NCI-H2196 (cell line): ENCODE data around the gene STIP1.

Experiments
- DNase-seq: peaks from one replicate; lab custom pipeline; 2025; ENCODE audit not compliant: unreplicated experiment; lab: John Stamatoyannopoulos, UW

Gene STIP1

DNA sequence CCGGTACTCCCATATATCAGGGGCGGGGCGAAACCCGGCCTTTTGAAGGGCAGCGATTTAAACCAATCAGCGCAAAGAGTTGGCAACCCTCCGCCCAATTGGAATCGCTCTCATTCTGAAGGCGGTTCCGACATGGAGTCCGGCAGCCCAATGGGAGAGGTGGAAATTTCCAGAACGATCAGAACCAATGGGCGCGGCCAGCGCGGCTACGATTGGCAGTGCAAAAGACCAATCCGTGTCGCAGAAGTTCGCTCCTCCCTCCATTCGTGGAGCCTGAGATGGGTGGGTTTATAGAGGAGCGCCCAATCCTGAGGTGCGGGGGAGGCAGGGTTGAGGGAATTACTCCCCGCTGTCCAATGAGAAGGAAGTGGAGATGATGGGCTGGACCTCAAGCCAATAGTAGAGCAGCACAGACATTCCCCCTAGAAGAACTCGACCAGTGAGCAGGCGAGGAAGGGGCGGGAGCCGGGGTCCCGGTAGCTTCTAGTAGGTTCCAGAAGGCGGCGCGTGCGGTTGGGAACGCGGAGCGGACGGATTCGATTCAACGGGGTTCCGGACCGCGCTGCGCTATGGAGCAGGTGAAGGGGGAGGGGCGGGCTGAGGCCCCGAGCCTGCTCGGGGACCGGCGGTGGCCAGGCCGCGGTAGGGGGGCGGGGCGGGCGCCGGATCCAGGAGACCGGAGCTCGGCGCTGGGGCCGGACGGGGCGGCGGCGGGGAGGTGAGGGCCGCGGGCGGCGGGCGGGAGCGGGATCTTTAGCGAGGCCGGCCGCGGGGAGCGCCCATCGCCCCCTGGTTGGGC, at the start of gene STIP1:
STIP1 (plus strand) TSS at position 479 of the 799 bp plus-strand sequence; CDS start at position 570, 91 bp downstream.
- DNase-seq, result peak; percentile 92

DNA sequence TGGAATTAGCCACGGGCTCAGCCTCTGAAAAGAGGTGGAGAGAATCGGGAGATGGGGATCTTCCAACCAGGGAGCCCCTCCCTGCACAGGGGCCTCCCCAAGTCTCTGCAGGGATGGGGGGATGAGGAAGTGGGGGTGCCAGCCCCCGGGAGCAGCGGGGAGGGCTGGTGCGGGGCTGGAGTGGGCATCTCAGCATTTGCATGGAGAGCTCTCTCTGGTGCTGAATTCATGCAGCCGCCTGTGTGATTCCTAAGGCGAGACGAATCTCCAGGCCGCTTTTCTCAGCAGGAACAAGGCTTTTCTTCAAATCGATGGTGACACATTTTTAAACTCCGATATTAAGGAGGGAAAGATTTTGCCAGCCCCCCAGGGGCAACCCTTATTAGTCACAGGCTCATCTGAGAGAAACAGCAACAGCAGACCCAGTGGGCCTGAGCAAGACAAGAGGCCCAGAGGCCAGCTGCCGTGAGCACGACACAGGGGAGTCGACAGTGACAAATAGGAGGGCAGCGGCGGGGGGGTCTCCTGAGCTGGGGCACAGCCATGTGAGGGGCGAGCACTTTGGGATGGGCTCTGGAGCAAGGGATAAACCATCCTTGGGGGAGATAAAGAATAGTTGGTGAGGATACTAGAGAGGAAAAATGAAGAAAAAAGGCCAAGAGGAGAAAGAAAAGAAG, 49.1 kb upstream of the STIP1 start:
- DNase-seq, result no peak

DNA sequence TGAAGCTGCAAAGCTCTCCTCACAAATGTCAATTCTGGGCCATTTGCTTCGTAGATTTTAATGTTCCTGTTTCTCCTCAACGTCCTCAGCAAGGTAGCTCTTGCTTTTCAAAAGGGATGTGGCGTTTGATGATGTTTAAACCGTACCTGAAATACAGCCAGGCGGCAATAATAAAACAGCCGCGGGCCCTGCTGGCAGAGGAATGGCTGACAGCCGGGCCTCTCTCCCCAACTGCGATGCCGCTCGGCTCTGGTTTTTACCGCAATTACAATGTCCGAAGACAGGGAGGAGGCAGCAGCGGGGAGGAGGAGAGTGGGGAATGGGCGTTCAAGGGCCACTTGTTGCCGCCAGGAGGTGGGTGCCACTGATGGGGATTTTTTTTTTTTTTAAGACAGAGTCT, 47.6 kb upstream of the STIP1 start:
- no peak for DNase-seq

DNA sequence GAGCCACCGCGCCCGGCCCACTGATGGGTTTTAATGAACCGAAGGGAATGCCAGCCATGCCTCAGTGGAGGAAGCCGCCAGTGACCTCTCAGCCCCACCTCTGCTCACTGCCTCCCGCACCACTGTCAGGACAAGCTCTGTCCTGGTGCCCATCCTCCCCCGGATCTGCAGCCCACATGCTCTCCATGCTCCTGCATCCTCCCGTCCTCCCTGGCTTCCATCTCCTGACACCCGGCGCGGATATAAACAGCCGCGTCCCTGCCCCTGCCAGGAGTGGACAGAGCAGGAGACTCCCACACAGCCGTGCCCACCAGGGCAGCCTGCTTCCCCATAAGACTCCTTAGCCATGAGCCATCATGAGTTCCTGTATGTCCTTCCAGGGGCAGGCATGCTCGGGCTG, 46.9 kb upstream of the STIP1 start:
- DNase-seq, result no peak

DNA sequence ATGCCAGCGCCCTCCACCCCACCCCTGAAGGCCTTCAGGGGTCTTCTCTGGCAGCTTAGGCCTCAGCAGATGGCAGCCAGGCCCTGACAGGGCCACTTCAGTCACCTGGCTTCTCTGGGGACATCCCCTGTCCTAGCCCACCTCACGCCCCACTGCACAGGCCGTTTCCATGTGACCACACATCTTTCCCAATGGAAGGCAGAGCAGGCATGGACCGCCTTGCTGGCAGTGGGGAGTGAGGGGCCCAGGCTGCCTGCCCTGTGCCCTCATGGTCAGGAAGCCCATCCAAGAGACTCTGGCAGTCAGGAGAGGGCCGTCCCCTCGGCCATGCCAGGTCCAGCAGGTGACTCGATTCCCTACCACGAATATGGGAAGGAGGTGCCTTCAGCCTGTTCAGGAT, 45.9 kb upstream of the STIP1 start:
- no peak for DNase-seq

DNA sequence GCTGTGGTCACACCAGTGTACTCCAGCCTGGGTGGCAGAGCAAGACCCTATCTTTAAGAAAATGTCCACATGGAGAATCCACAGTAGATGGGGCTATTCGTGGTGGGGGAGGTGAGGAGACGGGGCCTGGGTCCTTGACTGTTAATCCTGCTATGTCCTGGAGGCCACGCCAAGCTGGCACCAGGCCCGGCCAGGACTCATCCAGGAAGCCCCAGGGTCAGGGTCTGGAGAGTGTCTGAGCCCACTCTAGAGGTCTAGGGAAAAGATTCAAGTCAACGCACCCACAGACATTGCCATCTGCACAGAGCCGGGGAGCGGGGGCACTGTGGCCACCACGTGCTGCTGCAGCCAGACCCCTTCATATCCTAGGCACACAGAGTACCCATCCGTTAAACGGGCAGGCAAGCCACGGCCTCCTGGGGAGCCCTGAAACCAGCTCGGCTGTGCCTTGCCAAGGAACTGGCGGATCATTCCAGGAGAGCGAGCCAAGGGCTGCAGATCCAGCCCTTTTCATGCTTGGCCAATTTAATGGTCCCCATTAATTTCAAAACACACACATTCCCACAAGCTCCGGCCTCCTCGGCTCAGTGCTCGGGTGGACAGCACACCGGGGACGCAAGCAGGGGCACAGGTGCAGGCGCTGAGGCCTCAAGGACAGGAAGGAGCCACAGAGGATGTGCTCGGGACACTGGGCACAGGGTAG, 44.7 kb upstream of the STIP1 start:
- no peak for DNase-seq

DNA sequence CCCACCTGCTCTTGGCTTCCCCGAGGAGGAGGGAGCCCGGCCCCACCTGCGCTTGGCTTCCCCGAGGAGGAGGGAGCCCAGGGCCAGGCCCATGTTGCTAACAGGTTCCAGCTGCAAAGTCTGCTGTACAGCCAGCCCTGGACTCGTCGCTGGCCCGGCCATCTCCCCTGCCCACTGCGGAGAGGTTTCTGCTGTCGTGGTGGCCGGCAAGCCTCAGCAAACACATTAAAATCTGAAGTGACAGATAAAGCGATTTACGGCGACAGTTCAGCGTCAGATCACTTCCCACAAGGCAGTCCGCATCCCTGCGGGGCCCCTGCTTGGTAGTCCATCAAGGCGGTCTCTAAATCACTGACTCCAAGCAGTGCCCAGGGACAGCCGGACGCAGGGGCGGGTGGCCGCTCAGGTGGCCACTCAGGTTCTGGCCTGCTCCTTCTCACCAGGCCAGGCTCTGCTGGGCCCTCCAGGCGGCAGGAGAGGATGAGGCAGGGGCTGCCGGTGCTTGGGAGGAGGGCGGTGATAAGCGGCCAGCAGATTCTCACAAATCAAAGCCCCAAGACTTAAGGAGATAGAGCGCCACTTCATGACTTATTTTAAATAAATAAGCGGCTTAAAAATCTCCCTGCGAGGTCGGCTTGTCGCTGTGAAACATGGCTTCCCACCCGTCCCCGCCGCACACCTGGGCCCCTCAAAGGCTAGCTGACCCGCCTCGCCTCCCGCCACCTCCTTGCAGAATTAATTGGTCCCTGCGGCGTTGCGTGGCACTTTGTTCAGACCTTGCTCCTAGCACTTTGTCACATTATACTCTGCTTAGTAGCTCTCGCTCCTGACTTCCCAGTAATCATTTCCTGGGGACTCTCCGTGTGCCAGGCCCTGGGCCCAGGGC, 41.1 kb upstream of the STIP1 start:
- DNase-seq, result no peak

DNA sequence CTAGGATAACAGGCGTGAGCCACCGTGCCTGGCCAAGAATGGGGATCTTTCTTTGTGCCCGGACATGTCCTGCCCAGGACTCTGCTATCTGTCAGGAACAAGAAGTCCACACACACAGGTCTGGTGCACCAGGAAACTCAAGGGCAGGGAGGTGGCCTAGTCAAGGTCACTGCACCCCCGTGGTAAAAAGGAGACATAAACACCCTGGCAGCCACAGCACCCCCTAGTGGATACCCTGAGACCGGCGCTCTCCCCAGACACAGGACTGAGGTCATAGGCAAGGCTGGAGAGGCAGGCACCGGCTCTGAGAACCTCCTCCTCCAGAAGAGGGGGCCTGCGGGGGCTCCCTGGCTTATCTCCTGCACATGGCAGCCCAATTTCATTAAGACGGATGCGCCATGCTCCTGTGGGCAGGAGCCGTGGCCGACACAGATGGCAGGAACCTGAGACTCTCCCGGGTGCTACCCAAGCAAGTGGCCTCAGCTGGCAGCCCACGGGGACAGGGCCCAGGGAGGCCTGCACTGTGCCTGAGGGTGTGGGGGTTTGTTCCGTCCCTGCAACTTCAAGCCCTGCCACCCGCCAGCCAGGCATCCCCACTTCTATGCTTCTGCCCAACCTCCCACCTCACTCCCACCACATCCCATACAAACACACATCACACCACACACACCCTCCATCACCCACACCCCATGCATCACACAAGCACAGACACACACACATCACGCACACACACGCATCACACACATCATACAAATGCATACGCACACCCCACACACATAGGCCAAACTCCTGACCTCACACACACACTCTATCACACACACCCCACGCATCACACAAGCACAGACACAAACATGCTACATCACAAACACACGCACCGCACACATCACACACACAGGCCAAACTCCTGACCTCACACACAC, 39.7 kb upstream of the STIP1 start:
- peak; percentile 17 for DNase-seq

DNA sequence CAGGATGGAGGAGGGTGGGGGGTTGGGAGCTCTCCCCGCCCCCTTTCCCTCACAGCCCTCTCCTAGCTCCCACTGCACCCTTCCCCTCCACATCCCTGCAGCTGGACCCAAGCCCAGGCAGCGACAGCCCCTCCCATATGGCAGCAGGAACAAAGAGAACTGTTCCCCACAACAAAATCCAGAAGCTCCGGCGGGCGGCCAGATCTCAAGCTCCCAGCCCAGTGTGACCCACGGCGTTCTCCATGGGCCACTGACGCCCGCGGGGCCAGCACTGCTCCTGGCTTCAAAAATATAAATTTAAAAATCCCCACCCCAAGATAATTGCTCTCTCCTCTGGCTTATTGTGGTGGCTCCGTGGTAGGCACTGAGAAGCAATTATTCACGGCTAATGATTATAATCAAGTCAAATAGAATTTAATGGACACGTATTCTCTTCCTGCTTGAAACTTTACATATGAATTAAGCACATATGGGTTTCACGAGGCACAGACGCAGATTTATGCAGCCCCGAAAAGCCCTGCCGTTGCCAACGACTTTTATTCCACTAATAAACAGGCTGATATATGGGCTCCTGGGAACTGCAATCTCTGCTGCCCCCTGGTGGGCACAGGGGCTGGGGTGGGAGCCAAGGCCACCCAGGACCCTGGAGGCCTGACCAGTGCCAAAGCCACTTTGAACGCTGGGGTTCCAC, 37.6 kb upstream of the STIP1 start:
- peak; percentile 43 for DNase-seq

DNA sequence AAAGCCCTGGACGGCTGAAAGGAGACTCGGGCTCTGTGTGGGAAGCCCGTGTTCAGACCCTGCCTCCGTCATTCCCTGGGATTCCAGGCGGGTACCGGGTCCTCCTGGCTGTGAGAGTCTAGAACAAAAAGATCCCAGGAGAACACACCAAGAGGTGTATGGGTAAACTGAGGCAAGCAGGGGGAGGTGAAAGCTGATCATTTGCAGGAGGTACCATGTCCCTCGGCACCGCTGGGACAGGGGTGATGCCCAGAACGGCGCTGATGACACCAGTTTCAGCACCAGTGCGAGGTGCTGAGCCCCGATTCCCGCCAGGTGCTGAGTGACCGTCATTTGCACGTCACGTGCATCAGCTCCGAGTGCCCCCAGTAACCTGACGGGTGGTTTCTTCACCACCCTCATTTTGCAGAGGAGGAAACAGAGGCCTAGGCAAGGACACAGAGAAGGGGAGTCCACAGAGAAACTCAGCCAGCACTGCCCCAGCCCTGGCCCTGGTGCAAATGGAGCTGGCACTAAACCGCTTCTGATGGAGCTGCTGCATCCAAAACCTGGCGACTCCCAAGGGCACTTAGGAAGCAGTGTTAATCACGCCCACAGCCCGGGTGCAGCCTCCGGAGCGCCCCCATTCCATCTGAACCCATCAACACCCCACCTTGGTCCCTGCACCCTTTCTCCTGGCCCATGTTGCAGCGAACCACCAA, 36.9 kb upstream of the STIP1 start:
- no peak for DNase-seq

DNA sequence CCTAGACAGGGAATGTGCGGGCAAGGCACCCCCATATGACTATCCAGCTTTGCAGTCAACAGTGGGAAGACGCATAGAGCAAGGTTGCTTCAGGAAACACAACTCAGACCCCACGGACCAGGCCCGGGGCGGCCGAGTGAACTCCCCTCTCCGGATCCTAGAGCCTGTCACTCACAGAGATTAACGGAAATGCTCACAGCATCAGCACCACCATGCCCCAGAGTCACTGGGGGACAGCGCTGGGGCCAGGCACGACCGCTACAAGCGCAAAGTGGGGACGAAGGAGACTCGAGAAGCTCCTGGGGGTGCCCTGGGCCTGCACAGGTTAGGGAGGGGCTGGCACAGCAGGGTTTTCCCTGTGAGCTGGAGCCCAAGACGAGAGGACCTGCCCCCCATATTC, 35.9 kb upstream of the STIP1 start:
- DNase-seq, result no peak

DNA sequence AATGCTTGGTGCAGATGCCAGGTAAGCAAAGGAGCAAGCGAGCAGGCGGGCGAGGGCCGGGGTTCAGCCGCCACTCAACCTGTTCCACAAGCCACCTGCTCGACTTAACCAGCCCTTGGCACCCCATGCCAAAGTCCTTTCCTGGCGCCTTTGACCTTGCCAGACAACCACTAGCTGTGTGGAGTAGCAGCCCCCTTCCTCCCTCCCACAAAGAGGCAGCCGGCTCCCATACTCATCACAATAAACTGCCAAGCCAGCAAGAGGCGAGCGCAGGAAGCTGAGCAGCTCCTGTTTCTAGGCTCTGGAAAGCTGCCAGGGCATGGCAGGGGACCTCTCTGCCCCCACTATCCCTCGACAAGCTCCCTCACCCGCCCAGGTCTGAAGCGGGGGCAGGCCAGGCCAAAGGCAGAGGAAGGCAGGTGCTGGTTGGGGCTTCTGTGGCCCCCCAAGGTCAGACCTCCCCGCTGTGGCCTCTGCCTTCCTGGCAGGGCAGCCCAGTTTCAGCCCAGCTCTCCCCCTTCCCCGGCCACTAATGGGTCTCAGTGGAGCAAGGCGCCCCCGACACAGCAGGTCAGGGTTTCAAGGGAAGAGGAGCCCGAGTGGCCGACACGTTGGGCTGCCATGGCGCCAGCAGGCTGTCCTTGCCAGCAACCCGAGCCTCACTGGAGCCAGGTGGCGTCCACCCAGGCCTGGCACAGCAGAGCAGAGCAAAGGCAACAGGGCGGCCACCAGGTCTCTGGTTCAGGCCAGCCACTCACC, 35.3 kb upstream of the STIP1 start:
- peak; percentile 85 for DNase-seq

DNA sequence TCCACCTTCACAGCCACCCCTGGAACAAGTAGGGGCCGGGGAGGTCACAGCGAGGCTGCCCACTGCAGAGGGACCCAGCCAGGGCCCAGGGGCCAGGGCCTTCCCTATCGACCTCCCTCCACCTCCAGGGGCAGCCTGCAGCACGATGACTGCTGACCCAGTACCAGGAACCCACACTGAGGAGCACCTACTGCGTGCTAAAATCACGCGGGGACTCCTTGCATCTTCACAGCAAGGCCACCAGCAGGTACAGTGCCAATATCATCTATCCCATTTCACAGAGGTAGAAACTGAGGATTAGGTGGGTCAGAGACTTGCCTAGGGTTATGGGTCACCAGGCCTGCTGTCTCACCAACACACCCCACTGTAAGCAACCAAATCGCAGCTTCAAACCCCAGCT, 34.6 kb upstream of the STIP1 start:
- DNase-seq, result no peak

DNA sequence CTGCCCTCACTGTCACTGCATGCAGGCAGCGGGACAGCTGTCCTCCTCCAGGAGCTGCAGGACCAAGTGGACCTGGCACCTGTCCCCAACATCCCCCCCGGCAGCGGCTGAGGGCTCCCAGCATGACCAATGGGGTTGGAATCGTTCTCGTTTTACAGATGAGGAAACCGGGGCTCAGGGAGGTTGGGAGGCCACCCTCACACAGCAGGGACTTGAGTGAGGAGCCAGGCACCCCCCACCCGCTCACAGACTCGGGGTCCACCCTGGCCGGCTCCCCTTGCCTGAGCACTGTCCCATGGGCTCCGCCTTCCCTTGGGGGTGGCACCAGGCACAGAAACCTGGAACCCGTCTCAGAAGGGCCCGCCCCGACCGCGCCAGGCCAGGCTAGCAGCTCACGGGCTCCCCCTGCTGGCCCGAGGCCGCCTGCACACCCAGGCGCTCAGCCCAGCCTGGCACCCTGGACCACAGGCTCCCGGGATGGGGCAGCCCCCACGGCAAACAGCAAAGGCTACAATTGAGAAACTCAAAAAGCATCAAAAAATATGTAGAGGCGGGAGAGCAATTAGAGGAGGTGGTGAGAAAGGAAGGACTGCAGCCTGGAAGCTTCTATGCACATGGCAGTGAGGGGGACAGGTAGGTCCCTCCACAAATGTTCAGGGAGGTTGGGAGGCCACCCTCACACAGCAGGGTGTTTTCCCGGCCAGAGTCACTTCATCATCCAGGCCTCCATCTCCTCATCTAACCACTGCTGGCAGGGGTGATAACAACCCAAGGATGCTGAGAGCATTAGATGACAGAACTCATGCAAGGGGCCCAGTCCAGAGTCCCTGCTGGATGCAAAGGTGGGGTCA, 32.9 kb upstream of the STIP1 start:
- DNase-seq, result peak; percentile 54

DNA sequence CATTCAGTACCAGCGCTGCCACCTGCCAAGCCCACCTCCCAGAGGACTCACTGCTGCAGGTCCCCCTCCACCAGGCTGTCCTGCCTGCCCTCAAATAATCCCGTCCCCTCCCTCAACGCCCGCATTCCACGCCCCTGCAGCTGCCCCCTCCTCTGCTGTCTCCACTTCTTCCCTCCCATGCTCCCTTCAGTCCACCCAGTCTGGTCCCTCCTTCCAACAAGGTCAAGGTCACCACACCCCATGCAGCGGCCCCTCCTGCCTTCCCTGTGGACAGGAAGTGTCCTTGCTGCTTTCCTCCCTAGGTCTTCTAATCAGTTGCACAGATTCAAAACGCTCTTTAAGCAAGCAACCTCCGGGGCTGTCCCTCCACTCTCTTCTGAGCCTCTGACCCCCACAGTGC, 32.2 kb upstream of the STIP1 start:
- DNase-seq, result no peak

DNA sequence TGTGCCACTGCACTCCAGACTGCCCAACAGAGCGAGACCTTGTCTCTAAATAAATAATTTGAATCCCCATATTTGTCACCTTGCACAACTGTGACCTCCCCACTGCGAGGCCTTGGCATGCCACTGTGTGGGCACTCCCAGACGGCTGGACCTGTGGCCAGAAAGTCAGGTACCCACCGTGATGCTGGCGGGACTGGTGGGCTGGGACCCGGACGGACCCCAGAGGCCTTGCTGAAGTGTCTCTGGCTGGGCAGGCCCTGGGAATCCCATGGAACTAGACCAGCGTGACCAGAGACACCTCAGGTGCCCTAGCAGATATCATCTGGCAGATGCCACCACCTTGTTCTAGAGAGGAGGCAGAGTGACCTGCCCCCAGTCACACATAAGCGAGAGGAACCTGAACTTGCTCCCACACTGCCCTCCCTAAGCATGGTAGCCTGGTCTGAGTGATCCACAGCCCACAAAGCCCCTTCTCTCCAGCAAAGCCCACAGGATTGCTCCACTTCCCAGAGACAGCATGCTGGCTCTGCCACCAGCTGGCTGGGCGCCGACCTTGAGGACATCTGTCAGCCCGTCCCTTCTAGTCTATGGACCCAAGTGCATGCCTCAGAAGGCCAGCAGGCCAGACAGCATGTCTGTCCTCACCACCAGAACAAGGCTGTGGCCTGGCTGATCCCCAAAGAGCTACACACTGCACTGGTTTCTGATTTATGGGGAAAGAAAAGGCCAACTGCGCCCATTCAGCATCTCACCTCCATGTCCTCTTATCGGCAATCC, 29.5 kb upstream of the STIP1 start:
- no peak for DNase-seq
